ENCODE data around the gene SRSF7. TPM values are rescaled to one million over a fixed set of nuclear protein-coding genes. Genes with fewer than 3 reads are reported as not detected.
A peak's percentile ranks its signal among the peaks of the same experiment; 100 is the strongest.

The SRSF7 gene
- total and polyA plus RNA-seq, 9 of the 15 experiments (the other 6 are each of a cell fraction or from before 2014, with no cell fraction given): 219 to 726 (median 375) TPM

DNA sequence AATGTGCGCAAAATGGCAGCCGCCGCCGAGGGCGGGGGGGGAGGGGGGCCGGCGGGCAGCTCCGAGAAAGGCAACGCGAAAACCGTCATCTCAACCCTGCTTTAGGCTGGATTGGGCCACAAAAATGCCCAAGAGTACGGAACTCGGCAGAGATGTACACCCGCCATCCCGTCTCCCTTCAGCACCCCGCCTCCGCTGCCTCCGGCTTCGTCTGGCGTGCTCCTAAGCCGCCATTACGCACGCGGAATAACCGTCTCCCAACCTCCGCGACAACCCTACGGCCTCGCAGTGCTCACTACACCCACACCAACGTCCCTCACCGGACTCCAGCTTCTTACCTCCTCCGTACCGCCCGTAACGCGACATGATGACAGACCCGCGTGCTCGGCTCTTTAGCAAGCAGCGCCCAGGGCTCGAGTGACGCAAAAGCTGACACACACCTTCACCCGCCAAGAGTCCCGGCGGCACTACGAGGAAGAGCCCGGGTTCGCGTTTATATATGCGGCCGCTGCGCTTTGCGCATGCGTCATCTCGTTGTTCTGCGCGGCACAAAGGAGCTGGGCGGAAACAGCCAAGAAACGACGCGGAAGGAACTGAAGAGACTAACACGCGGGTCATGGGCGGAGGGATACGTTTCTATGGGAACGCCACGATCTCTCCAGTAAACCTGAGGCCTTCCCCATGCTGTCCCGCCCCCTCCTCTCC, at the start of gene SRSF7 (continued):
- TF ChIP-seq, protein P1, sequence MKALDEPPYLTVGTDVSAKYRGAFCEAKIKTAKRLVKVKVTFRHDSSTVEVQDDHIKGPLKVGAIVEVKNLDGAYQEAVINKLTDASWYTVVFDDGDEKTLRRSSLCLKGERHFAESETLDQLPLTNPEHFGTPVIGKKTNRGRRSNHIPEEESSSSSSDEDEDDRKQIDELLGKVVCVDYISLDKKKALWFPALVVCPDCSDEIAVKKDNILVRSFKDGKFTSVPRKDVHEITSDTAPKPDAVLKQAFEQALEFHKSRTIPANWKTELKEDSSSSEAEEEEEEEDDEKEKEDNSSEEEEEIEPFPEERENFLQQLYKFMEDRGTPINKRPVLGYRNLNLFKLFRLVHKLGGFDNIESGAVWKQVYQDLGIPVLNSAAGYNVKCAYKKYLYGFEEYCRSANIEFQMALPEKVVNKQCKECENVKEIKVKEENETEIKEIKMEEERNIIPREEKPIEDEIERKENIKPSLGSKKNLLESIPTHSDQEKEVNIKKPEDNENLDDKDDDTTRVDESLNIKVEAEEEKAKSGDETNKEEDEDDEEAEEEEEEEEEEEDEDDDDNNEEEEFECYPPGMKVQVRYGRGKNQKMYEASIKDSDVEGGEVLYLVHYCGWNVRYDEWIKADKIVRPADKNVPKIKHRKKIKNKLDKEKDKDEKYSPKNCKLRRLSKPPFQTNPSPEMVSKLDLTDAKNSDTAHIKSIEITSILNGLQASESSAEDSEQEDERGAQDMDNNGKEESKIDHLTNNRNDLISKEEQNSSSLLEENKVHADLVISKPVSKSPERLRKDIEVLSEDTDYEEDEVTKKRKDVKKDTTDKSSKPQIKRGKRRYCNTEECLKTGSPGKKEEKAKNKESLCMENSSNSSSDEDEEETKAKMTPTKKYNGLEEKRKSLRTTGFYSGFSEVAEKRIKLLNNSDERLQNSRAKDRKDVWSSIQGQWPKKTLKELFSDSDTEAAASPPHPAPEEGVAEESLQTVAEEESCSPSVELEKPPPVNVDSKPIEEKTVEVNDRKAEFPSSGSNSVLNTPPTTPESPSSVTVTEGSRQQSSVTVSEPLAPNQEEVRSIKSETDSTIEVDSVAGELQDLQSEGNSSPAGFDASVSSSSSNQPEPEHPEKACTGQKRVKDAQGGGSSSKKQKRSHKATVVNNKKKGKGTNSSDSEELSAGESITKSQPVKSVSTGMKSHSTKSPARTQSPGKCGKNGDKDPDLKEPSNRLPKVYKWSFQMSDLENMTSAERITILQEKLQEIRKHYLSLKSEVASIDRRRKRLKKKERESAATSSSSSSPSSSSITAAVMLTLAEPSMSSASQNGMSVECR (CRISPR knock-in tag; IDR thresholded peaks at IDR 0.05): peak; percentile 98
- TF ChIP-seq, protein P2, sequence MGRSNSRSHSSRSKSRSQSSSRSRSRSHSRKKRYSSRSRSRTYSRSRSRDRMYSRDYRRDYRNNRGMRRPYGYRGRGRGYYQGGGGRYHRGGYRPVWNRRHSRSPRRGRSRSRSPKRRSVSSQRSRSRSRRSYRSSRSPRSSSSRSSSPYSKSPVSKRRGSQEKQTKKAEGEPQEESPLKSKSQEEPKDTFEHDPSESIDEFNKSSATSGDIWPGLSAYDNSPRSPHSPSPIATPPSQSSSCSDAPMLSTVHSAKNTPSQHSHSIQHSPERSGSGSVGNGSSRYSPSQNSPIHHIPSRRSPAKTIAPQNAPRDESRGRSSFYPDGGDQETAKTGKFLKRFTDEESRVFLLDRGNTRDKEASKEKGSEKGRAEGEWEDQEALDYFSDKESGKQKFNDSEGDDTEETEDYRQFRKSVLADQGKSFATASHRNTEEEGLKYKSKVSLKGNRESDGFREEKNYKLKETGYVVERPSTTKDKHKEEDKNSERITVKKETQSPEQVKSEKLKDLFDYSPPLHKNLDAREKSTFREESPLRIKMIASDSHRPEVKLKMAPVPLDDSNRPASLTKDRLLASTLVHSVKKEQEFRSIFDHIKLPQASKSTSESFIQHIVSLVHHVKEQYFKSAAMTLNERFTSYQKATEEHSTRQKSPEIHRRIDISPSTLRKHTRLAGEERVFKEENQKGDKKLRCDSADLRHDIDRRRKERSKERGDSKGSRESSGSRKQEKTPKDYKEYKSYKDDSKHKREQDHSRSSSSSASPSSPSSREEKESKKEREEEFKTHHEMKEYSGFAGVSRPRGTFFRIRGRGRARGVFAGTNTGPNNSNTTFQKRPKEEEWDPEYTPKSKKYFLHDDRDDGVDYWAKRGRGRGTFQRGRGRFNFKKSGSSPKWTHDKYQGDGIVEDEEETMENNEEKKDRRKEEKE (IDR thresholded peaks at IDR 0.05; ENCODE audit: borderline replicate concordance in 1 of 2, control insufficient read depth in 1 of 2, low read depth in 2 of 2, low read length in 1 of 2): peak; percentile 66 to 89; a peak in 3 of 4 replicates
- TF ChIP-seq ZNF644 (tag; IDR thresholded peaks at IDR 0.05; ENCODE audit: low read depth): 0 out of 2 replicates have a peak, but pooled peaks have one; percentile 59
- TF ChIP-seq, protein P3, sequence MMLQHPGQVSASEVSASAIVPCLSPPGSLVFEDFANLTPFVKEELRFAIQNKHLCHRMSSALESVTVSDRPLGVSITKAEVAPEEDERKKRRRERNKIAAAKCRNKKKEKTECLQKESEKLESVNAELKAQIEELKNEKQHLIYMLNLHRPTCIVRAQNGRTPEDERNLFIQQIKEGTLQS (IDR thresholded peaks at IDR 0.05): peak; percentile 73
- TF ChIP-seq, protein P3 (CRISPR knock-in tag; conservative IDR thresholded peaks at IDR 0.05): peak; percentile 98
- TF ChIP-seq EP400 (IDR thresholded peaks at IDR 0.05): peak; percentile 100
- TF ChIP-seq CHD2 (IDR thresholded peaks at IDR 0.05; ENCODE audit: low read depth, low read length): peak; percentile 88
- peak; percentile 93 for TF ChIP-seq MXI1 (IDR thresholded peaks at IDR 0.05; ENCODE audit: low read depth, low read length)
- peak; percentile 95 for TF ChIP-seq CHD1 (IDR thresholded peaks at IDR 0.05; ENCODE audit: low read length)
- TF ChIP-seq, protein P4, sequence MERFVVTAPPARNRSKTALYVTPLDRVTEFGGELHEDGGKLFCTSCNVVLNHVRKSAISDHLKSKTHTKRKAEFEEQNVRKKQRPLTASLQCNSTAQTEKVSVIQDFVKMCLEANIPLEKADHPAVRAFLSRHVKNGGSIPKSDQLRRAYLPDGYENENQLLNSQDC (CRISPR knock-in tag; IDR thresholded peaks at IDR 0.05): peak; percentile 91
- no peak; the same call in 1 of the 2 replicates for TF ChIP-seq KAT8 (IDR thresholded peaks at IDR 0.05; ENCODE audit: low read depth)
- no peak for TF ChIP-seq TSC22D4 (tag; IDR thresholded peaks at IDR 0.05)
- peak; percentile 67 to 91; a peak in 3 of 4 replicates for TF ChIP-seq NONO (IDR thresholded peaks at IDR 0.05; ENCODE audit: low read depth in 2 of 2, low read length in 1 of 2)
- peak; percentile 94; the same call in 1 of the 2 replicates for TF ChIP-seq XRCC5 (IDR thresholded peaks at IDR 0.05; ENCODE audit: low read depth, low read length)
- no peak for TF ChIP-seq HDGF (IDR thresholded peaks at IDR 0.05)
- peak; percentile 63; the same call in 1 of the 2 replicates for TF ChIP-seq SMAD4 (CRISPR knock-in tag; conservative IDR thresholded peaks at IDR 0.05)
- TF ChIP-seq POLR3A (IDR thresholded peaks at IDR 0.05; ENCODE audit: borderline replicate concordance, extremely low read depth, insufficient read depth, insufficient read length): no peak
- peak in 1 of 2 experiments; percentile 56; a peak in 1 of 4 replicates for TF ChIP-seq KDM4B (IDR thresholded peaks at IDR 0.05; ENCODE audit: borderline replicate concordance in 2 of 2, low read depth in 1 of 2)
- TF ChIP-seq NFE2 (IDR thresholded peaks at IDR 0.05; ENCODE audit: low read depth): no peak

Measured in K562 (cell line).